ENCODE data around the gene KRTAP9-7.
"Not testable (repeated sequence)": the region's sequence is repeated elsewhere in the genome, so short reads cannot be mapped to it uniquely, and the experiment has no call there.

The KRTAP9-7 gene

DNA sequence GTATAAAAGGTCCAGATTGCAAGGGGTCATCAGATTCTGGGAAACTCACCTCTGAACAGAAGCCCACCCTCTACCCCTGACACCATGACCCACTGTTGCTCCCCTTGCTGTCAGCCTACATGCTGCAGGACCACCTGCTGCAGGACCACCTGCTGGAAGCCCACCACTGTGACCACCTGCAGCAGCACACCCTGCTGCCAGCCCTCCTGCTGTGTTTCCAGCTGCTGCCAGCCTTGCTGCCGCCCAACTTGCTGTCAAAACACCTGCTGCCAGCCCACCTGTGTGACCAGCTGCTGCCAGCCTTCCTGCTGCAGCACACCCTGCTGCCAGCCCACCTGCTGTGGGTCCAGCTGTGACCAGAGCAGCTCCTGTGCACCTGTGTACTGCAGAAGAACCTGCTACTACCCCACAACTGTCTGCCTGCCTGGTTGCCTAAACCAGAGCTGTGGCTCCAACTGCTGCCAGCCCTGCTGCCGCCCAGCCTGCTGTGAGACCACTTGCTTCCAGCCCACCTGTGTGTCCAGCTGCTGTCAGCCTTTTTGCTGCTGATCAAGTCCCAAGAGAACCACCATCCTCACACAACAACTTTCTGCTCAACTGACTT is 25.8 kb upstream of the KRTAP9-7 start, which contains the start of gene KRTAP9-4:
Gene KRTAP9-4 (plus strand): TSS at position 51 of the 604 bp plus-strand sequence. CDS start 34 bp downstream, at position 85.
- WGBS, 2 experiments = 66 to 79% methylated on average over 2 of the region's 2 CpGs
- H3K27ac ChIP-seq (ENCODE audit: insufficient read depth, low read depth, low read length, poor library complexity, severe bottlenecking); H3K27me3 ChIP-seq (ENCODE audit: control insufficient read depth, insufficient read depth, low read length, poor library complexity, severe bottlenecking); H3K9me3 ChIP-seq (ENCODE audit: control insufficient read depth, low read length); H3K36me3 ChIP-seq (ENCODE audit: control insufficient read depth, insufficient read depth, low read length); H3K4me3 ChIP-seq (ENCODE audit: insufficient read depth, low read depth, low read length); H3K4me1 ChIP-seq (ENCODE audit: control insufficient read depth, insufficient read depth, low read length): not testable (repeated sequence)

DNA sequence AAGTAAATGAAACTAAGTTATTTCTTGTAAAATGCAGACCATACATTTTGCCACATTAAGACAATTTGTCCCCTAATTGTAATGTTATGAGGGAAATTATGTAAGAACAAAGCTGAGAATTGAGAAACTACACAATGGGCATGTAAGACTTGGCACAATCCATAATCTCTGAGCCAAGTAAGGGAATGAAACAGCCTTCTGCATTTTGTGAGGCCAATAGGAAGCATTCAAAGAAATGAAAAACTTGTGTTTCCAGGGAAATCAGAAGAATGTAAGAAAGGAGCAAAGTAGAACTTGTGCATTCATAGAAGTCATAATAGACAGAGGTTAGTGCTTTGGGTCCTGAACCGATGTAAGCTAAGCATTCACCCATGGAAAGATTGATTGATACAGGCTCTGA is 24.2 kb upstream of the KRTAP9-7 start:
- H3K27ac ChIP-seq (ENCODE audit: insufficient read depth, low read depth, low read length, poor library complexity, severe bottlenecking) = no peak overlapping the region
- no peak overlapping the region for H3K4me3 ChIP-seq (ENCODE audit: insufficient read depth, low read depth, low read length)
- no peaks in the 10 kb centered on the region for H3K9me3 ChIP-seq (ENCODE audit: control insufficient read depth, low read length)
- H3K4me1 ChIP-seq (ENCODE audit: control insufficient read depth, insufficient read depth, low read length) = no peaks in the 10 kb centered on the region
- H3K27me3 ChIP-seq (ENCODE audit: control insufficient read depth, insufficient read depth, low read length, poor library complexity, severe bottlenecking) = peaks cover 3% of the 10 kb centered on the region
- H3K36me3 ChIP-seq (ENCODE audit: control insufficient read depth, insufficient read depth, low read length) = no peaks in the 10 kb centered on the region
- 100% methylated on average over 1 of the region's 1 CpG for WGBS, 2 experiments

DNA sequence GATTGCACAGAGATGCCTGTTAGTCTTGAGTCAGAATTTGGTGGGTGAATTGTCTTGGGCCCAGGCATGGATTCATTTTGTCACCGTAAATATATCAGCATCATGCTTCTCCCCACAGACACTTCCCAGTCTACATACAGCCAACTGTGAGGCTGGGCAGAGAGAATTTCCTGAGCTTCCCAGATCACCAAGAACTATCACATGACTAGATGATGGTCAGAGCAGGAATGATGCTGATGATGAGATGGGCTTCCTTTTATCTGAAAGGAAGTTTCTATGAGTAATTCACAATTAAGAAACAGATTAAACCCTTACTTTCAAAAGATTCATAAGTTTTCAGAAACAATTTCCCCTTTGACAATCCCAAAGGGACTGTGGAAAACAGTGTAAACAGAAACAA is 20.6 kb upstream of the KRTAP9-7 start:
- Histone ChIP-seq H3K4me1 (ENCODE audit: control insufficient read depth, insufficient read depth, low read length) (no peaks in the 10 kb centered on the region), H3K27me3 (ENCODE audit: control insufficient read depth, insufficient read depth, low read length, poor library complexity, severe bottlenecking) (peaks cover 3% of the 10 kb centered on the region), H3K4me3 (ENCODE audit: insufficient read depth, low read depth, low read length) (no peak overlapping the region), H3K27ac (ENCODE audit: insufficient read depth, low read depth, low read length, poor library complexity, severe bottlenecking) (no peak overlapping the region), H3K36me3 (ENCODE audit: control insufficient read depth, insufficient read depth, low read length) (no peaks in the 10 kb centered on the region), H3K9me3 (ENCODE audit: control insufficient read depth, low read length) (no peaks in the 10 kb centered on the region)
- 43 to 50% methylated on average over 1 of the region's 1 CpG for WGBS, 2 experiments

DNA sequence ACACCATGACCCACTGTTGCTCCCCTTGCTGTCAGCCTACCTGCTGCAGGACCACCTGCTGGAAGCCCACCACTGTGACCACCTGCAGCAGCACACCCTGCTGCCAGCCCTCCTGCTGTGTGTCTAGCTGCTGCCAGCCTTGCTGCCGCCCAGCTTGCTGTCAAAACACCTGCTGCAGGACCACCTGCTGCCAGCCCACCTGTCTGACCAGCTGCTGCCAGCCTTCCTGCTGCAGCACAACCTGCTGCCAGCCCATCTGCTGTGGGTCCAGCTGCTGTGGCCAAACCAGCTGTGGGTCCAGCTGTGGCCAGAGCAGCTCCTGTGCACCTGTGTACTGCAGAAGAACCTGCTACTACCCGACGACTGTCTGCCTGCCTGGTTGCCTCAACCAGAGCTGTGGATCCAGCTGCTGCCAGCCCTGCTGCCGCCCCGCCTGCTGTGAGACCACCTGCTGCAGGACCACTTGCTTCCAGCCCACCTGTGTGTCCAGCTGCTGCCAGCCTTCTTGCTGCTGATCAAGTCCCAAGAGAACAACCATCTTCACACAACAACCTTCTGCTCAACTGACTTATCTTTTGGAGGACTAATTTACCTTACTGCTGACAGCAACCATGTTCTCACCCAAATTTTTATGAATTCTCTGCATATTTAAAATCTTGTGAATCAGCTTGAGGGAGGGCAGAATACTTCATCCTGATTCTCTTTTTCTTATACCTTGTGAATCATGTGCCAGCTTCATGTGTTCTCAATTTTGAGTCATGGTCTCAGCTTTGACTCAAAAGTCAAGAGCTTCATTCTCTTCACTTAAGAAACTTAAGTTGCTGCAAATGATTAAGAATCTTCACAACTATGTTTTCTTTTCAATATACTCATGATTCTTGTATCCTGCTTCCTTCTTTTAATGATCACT is 19.9 kb upstream of the KRTAP9-7 start, which contains the start of gene KRTAP9-9:
Gene KRTAP9-9 (plus strand): TSS at position 4 of the 910 bp plus-strand sequence.
- H3K9me3 ChIP-seq (ENCODE audit: control insufficient read depth, low read length); H3K27me3 ChIP-seq (ENCODE audit: control insufficient read depth, insufficient read depth, low read length, poor library complexity, severe bottlenecking); H3K27ac ChIP-seq (ENCODE audit: insufficient read depth, low read depth, low read length, poor library complexity, severe bottlenecking); H3K4me3 ChIP-seq (ENCODE audit: insufficient read depth, low read depth, low read length); H3K36me3 ChIP-seq (ENCODE audit: control insufficient read depth, insufficient read depth, low read length); H3K4me1 ChIP-seq (ENCODE audit: control insufficient read depth, insufficient read depth, low read length): not testable (repeated sequence)
- WGBS, 2 experiments = 75 to 80% methylated on average over 5 of the region's 5 CpGs

DNA sequence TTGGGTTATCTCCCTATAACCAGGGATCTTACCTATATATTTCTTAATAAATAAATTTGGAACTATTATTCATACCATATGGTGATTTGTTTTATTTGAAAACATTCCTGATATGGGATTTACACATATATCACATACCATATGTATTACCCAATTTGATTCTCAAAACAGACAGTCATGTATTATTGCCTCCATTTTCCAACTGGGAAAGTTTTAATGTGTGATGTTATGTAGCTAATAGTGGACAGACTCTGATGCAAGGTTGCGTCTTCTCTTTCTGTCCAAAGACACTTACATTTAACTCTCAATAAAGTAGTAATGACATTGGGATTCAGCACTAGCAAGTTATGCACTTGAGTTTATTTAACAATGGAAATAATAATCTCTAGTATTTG is 19.2 kb upstream of the KRTAP9-7 start:
- Histone ChIP-seq H3K4me1 (ENCODE audit: control insufficient read depth, insufficient read depth, low read length) (no peaks in the 10 kb centered on the region), H3K27ac (ENCODE audit: insufficient read depth, low read depth, low read length, poor library complexity, severe bottlenecking) (no peak overlapping the region), H3K36me3 (ENCODE audit: control insufficient read depth, insufficient read depth, low read length) (no peaks in the 10 kb centered on the region), H3K27me3 (ENCODE audit: control insufficient read depth, insufficient read depth, low read length, poor library complexity, severe bottlenecking) (peaks cover 3% of the 10 kb centered on the region), H3K9me3 (ENCODE audit: control insufficient read depth, low read length) (no peaks in the 10 kb centered on the region), H3K4me3 (ENCODE audit: insufficient read depth, low read depth, low read length) (no peak overlapping the region)
- WGBS, 2 experiments = 92% methylated on average over 1 of the region's 1 CpG; no CpG with 5 or more reads in 1 of the 2 experiments

DNA sequence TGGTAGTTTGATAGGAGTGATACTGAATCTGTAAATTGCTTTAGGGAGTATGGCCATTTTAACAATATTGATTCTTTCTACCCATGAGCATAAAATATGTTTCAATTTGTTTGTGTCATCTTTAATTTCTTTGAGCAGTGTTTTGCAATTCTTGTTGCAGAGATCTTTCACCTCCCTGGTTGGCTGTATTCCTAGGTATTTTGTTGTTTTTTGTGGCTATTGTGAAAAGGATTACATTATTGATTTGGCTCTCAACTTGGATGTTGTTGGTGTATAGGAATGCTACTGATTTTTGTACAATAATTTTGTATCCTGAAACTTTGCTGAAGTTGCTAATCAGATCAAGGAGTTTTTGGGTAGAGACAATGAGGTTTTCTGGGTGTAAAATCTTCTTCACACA is 17.1 kb upstream of the KRTAP9-7 start:
- Histone ChIP-seq H3K36me3 (ENCODE audit: control insufficient read depth, insufficient read depth, low read length) (no peaks in the 10 kb centered on the region), H3K27me3 (ENCODE audit: control insufficient read depth, insufficient read depth, low read length, poor library complexity, severe bottlenecking) (no peaks in the 10 kb centered on the region), H3K27ac (ENCODE audit: insufficient read depth, low read depth, low read length, poor library complexity, severe bottlenecking) (no peak overlapping the region), H3K9me3 (ENCODE audit: control insufficient read depth, low read length) (no peaks in the 10 kb centered on the region), H3K4me1 (ENCODE audit: control insufficient read depth, insufficient read depth, low read length) (no peaks in the 10 kb centered on the region), H3K4me3 (ENCODE audit: insufficient read depth, low read depth, low read length) (no peak overlapping the region)

DNA sequence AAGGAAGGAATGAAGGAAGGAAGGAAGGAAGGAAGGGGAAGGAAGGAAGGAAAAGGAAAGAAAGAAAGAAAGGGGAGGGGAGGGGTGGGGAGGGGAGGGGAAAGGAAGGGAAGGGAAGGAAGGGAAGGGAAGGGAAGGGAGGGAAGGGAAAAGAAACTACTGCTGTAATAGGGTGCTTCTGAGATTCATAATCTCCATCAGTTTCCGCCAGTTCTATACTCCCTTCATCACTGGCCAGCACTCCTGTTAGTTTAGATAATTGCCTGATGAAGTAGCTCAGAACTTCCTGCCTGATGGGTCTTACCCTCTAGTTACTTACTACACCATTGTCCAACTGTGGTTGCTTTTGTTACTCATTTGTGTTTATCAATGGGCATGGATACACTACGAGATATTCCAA is 12.3 kb upstream of the KRTAP9-7 start:
- no peaks in the 10 kb centered on the region for H3K27me3 ChIP-seq (ENCODE audit: control insufficient read depth, insufficient read depth, low read length, poor library complexity, severe bottlenecking)
- H3K27ac ChIP-seq (ENCODE audit: insufficient read depth, low read depth, low read length, poor library complexity, severe bottlenecking) = no peak overlapping the region
- H3K4me1 ChIP-seq (ENCODE audit: control insufficient read depth, insufficient read depth, low read length) = no peaks in the 10 kb centered on the region
- H3K4me3 ChIP-seq (ENCODE audit: insufficient read depth, low read depth, low read length) = no peak overlapping the region
- no peaks in the 10 kb centered on the region for H3K36me3 ChIP-seq (ENCODE audit: control insufficient read depth, insufficient read depth, low read length)
- no peaks in the 10 kb centered on the region for H3K9me3 ChIP-seq (ENCODE audit: control insufficient read depth, low read length)
- WGBS, 2 experiments = 96% methylated on average over 2 of the region's 2 CpGs

DNA sequence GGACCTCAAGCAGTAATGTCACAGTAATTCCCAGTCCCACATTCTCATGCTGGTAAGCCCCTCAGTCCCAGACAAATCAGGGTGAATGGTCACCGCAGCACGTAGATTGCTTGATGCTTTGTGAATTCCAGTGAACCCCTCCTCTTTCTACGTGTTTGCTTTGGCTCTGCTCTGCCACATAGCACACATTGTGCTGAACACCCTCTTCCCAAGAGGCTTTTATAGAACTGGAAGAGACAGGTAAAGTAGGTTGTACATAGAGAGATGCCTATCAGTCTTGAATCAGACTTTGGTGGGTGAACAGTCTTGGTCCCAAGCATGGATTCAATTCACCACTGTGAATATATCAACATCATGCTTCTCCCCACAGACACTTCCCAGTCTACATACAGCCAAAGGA is 10.9 kb upstream of the KRTAP9-7 start:
- no peak overlapping the region for H3K27ac ChIP-seq (ENCODE audit: insufficient read depth, low read depth, low read length, poor library complexity, severe bottlenecking)
- H3K9me3 ChIP-seq (ENCODE audit: control insufficient read depth, low read length) = no peaks in the 10 kb centered on the region
- H3K27me3 ChIP-seq (ENCODE audit: control insufficient read depth, insufficient read depth, low read length, poor library complexity, severe bottlenecking) = no peaks in the 10 kb centered on the region
- H3K36me3 ChIP-seq (ENCODE audit: control insufficient read depth, insufficient read depth, low read length) = no peaks in the 10 kb centered on the region
- no peak overlapping the region for H3K4me3 ChIP-seq (ENCODE audit: insufficient read depth, low read depth, low read length)
- no peaks in the 10 kb centered on the region for H3K4me1 ChIP-seq (ENCODE audit: control insufficient read depth, insufficient read depth, low read length)
- WGBS, 2 experiments = 84 to 93% methylated on average over 3 of the region's 3 CpGs

DNA sequence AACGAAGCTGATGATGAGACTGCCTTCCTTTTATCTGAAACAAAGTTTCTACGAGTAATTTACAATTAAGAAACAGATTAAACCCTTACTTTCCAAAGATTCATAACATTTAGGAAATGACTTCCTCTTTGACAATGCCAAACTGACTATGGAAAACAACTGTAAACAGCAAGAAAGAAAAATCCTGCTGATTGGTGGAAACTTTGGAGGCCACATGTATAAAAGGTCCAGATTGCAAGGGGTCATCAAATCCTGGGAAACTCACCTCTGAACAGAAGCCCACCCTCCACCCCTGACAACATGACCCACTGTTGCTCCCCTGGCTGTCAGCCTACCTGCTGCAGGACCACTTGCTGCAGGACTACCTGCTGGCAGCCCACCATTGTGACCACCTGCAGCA is 10.4 kb upstream of the KRTAP9-7 start, which contains the start of gene KRTAP9-6:
Gene KRTAP9-6 (plus strand): TSS at position 301 of the 400 bp plus-strand sequence. CDS start 0 bp downstream, at position 301.
- H3K4me3 ChIP-seq (ENCODE audit: insufficient read depth, low read depth, low read length) = no peak within 1 kb of the TSS
- no peak within 1 kb of the TSS for H3K27ac ChIP-seq (ENCODE audit: insufficient read depth, low read depth, low read length, poor library complexity, severe bottlenecking)
- no peaks in the 10 kb centered on the region for H3K27me3 ChIP-seq (ENCODE audit: control insufficient read depth, insufficient read depth, low read length, poor library complexity, severe bottlenecking)
- H3K9me3 ChIP-seq (ENCODE audit: control insufficient read depth, low read length) = no peaks in the 10 kb centered on the region
- H3K36me3 ChIP-seq (ENCODE audit: control insufficient read depth, insufficient read depth, low read length) = no peaks in the 10 kb centered on the region
- H3K4me1 ChIP-seq (ENCODE audit: control insufficient read depth, insufficient read depth, low read length) = no peaks in the 10 kb centered on the region
- 83 to 86% methylated on average over 2 of the region's 2 CpGs for WGBS, 2 experiments

DNA sequence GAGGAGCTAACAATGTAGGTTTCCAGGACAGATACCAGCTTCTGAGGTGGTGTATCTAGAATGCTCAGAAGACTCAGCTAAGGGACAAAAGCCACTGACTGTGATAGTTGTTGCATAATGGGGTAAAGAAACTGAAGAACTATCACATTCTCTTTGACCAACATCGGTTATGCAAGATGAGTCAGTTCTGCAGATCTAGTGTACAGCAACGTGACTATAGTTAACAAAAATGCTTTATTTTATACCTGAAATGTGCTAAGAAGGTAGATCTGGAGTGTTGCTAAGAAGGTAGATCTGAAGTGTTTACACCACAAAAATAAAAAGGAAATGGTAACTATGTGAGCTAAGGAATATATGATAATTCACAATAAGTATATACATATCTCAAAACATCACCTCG is 7.8 kb upstream of the KRTAP9-7 start:
- Histone ChIP-seq H3K27me3 (ENCODE audit: control insufficient read depth, insufficient read depth, low read length, poor library complexity, severe bottlenecking) (no peaks in the 10 kb centered on the region), H3K36me3 (ENCODE audit: control insufficient read depth, insufficient read depth, low read length) (no peaks in the 10 kb centered on the region), H3K9me3 (ENCODE audit: control insufficient read depth, low read length) (no peaks in the 10 kb centered on the region), H3K4me3 (ENCODE audit: insufficient read depth, low read depth, low read length) (no peak overlapping the region), H3K27ac (ENCODE audit: insufficient read depth, low read depth, low read length, poor library complexity, severe bottlenecking) (no peak overlapping the region), H3K4me1 (ENCODE audit: control insufficient read depth, insufficient read depth, low read length) (no peaks in the 10 kb centered on the region)
- 86 to 100% methylated on average over 1 to 2 of the region's 3 CpGs for WGBS, 2 experiments
